BLaER1 treated with 17β-estradiol and CSF1 and Interleukin-3, amounts not matched to agents 10 nM and 100 nM (cell line): ENCODE results near the gene LPP.

Source experiments
- H3K27ac ChIP-seq, 11 experiments: shearing (Covaris generic); formaldehyde crosslinking; 2 replicates each; pipeline ENCODE4 v1.8.1; 2022
- H3K27me3 ChIP-seq, 11 experiments: shearing (Covaris generic); formaldehyde crosslinking; 2 replicates each; pipeline ENCODE4 v1.8.1; 2022
- H3K36me3 ChIP-seq, 11 experiments: shearing (Covaris generic); formaldehyde crosslinking; 2 replicates each; pipeline ENCODE4 v1.8.1; 2022
- H3K4me1 ChIP-seq, 10 experiments: shearing (Covaris generic); formaldehyde crosslinking; 2 replicates each; pipeline ENCODE4 v1.8.1; 2022
- H3K4me2 ChIP-seq, 11 experiments: shearing (Covaris generic); formaldehyde crosslinking; 2 replicates each; pipeline ENCODE4 v1.8.1; 2022
- H3K4me3 ChIP-seq, 10 experiments: shearing (Covaris generic); formaldehyde crosslinking; 2 replicates each; pipeline ENCODE4 v1.8.1; 2022
- H3K9ac ChIP-seq, 11 experiments: shearing (Covaris generic); formaldehyde crosslinking; 2 replicates each; pipeline ENCODE4 v1.8.1; 2022
- H3K9me3 ChIP-seq, 11 experiments: shearing (Covaris generic); formaldehyde crosslinking; replicated peaks in 1 of 11; 2 replicates each; pipeline ENCODE4 v1.8.1; 2022
- H4K20me1 ChIP-seq, 11 experiments: shearing (Covaris generic); formaldehyde crosslinking; 2 replicates each; pipeline ENCODE4 v1.8.1; 2022
- Cebpa-rat ChIP-seq, 11 experiments: shearing (Covaris generic); IDR thresholded peaks; 2 replicates each; pipeline ENCODE4 v1.8.1; 2022

Gene LPP

DNA sequence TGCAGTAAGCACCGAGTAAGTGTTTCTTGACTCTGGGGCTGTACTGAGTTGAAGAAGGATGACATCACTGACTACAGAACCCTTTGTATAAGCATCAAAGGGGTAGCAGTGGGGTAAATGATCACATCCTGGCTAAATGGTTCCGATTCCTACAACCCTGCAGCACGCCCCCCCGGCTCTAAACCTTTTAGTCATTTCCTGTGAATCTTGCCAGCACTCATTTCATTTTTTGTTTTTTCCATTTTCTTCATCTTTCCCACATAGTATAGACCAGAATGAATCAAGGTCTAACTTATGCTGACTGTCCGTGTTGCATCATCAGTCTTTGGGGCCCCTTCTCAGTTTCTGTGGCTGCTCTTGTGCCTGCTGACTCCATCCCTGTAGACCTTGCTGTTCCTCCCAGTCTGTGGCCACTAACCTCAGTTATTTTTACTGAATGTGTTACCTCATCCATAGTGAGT is 634.7 kb downstream of the LPP start:
- H3K4me3 ChIP-seq, result no peak overlapping the region
- H4K20me1 ChIP-seq, result no peaks in the 10 kb centered on the region
- peak in 6 of 11 experiments; percentile 14 to 90 (median 62); a peak in 6 of 22 replicates for TF ChIP-seq Cebpa-rat (IDR thresholded peaks at IDR 0.05)
- no peaks in the 10 kb centered on the region for H3K27me3 ChIP-seq
- 0 out of 22 replicates have a peak, but pooled peaks cover 0 to under 1% (median 0%) of the 10 kb centered on the region in 11 experiments for H3K9me3 ChIP-seq
- H3K4me1 ChIP-seq, result peaks cover 0 to 81% (median 7%) of the 10 kb centered on the region in 10 experiments; a peak in 13 of 20 replicates
- H3K4me2 ChIP-seq, result peak overlapping the region in 5 of 11 experiments; percentile 35 to 78 (median 75); a peak in 10 of 22 replicates
- H3K36me3 ChIP-seq, result no peaks in the 10 kb centered on the region
- peak overlapping the region in 5 of 11 experiments; percentile 36 to 94 (median 68); a peak in 9 of 22 replicates for H3K27ac ChIP-seq
- peak overlapping the region in 2 of 11 experiments; percentile 65 to 77; a peak in 5 of 22 replicates for H3K9ac ChIP-seq

- Histone ChIP-seq H3K4me1 (peaks cover 0 to 86% (median 7%) of the 10 kb centered on the region in 10 experiments; a peak in 13 of 20 replicates), H3K4me3 (no peak overlapping the region), H3K9ac (peak overlapping the region in 3 of 11 experiments; percentile 49 to 77 (median 65); a peak in 5 of 22 replicates), H3K9me3 (no peaks in the 10 kb centered on the region; a peak in 1 of 22 replicates), H3K36me3 (0 out of 22 replicates have a peak, but pooled peaks cover 0 to under 1% (median 0%) of the 10 kb centered on the region in 11 experiments), H3K27me3 (no peaks in the 10 kb centered on the region), H4K20me1 (no peaks in the 10 kb centered on the region), H3K27ac (peak overlapping the region in 6 of 11 experiments; percentile 18 to 94 (median 66); a peak in 9 of 22 replicates), H3K4me2 (peak overlapping the region in 5 of 11 experiments; percentile 35 to 78 (median 75); a peak in 7 of 22 replicates)
- no peak for TF ChIP-seq Cebpa-rat (IDR thresholded peaks at IDR 0.05)
Measured at GRCh38 chr3:188789251-188789650, 635.3 kb downstream of the LPP start.

- H3K27ac ChIP-seq, result peak overlapping the region in 3 of 11 experiments; percentile 54 to 94 (median 92); a peak in 5 of 22 replicates
- peaks cover 0 to 11% (median 0%) of the 10 kb centered on the region in 11 experiments; a peak in 2 of 22 replicates for H3K9me3 ChIP-seq
- H3K4me2 ChIP-seq, result peak overlapping the region in 3 of 11 experiments; percentile 69 to 78 (median 75); a peak in 6 of 22 replicates
- no peak overlapping the region for H3K9ac ChIP-seq
- H3K36me3 ChIP-seq, result 0 out of 22 replicates have a peak, but pooled peaks cover 0 to 4% (median 0%) of the 10 kb centered on the region in 11 experiments
- no peak for TF ChIP-seq Cebpa-rat (IDR thresholded peaks at IDR 0.05)
- H4K20me1 ChIP-seq, result no peaks in the 10 kb centered on the region
- no peak overlapping the region for H3K4me3 ChIP-seq
- peaks cover 6 to 97% (median 20%) of the 10 kb centered on the region in 10 experiments; a peak in 19 of 20 replicates for H3K4me1 ChIP-seq
- no peaks in the 10 kb centered on the region for H3K27me3 ChIP-seq
Measured at GRCh38 chr3:188791311-188791710, 637.4 kb downstream of the LPP start.

DNA sequence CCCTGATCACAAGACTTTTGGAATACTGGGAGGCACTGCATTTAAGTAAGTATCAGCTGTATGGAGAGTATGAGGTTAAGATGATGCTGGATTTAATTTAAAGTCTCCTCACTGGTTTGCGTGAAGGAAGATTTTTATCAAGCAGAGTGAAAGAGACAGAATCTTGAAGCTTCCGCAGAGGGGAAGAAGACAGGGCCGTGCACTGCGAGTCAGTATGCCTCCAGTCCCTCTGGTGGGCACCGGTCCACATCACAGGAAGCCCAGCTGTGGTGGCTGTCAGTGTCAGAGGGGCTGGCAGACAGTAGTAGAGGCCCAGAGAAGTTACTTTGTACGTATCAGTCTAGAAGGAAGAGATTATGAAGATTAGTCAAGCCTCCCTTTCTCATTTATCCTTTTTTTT is 638.8 kb downstream of the LPP start:
- H3K9me3 ChIP-seq, result peaks cover 0 to 11% (median 0%) of the 10 kb centered on the region in 11 experiments; a peak in 2 of 22 replicates
- H3K36me3 ChIP-seq, result 0 out of 22 replicates have a peak, but pooled peaks cover 0 to 4% (median 0%) of the 10 kb centered on the region in 11 experiments
- no peak for TF ChIP-seq Cebpa-rat (IDR thresholded peaks at IDR 0.05)
- no peaks in the 10 kb centered on the region for H3K27me3 ChIP-seq
- H4K20me1 ChIP-seq, result no peaks in the 10 kb centered on the region
- H3K4me1 ChIP-seq, result peaks cover 12 to 98% (median 32%) of the 10 kb centered on the region in 10 experiments; a peak in 19 of 20 replicates
- peak overlapping the region in 4 of 11 experiments; percentile 5 to 94 (median 73); a peak in 8 of 22 replicates for H3K27ac ChIP-seq
- H3K4me3 ChIP-seq, result no peak overlapping the region
- H3K4me2 ChIP-seq, result peak overlapping the region in 3 of 11 experiments; percentile 69 to 78 (median 75); a peak in 6 of 22 replicates
- peak overlapping the region in 3 of 11 experiments; percentile 3 to 54 (median 54); a peak in 5 of 22 replicates for H3K9ac ChIP-seq

DNA sequence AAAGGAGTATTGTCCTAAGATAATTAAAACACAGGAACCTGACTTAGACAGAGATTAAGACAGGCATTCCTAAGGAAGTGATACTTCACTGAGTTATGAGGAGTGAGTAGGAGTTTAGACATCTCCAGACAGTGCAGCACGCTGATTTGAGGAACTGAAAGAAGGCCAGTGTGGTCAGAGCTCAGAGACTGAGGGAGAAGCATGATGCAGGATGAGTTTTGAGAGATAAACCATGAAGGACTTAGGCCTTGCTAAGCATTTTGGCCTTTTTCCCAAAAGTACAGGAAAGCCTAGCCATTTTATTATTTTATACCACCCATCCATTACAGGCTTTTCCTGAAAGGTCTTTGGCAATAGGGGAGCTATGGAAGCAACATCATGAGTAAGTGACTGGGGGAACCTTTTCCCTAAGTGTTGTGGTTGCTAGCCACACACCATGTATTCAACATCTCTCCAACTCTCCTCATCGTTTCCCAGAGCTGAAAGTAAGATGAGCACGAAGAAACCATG is 642.2 kb downstream of the LPP start:
- H3K9ac ChIP-seq, result peak overlapping the region in 6 of 11 experiments; percentile 10 to 76 (median 50); a peak in 9 of 22 replicates
- TF ChIP-seq Cebpa-rat (IDR thresholded peaks at IDR 0.05), result no peak
- no peak overlapping the region for H3K4me3 ChIP-seq
- H3K27me3 ChIP-seq, result no peaks in the 10 kb centered on the region
- no peaks in the 10 kb centered on the region for H4K20me1 ChIP-seq
- H3K9me3 ChIP-seq, result peaks cover 0 to 11% (median 0%) of the 10 kb centered on the region in 11 experiments; a peak in 2 of 22 replicates
- H3K4me2 ChIP-seq, result peak overlapping the region; percentile 1 to 78 (median 56); a peak in 18 of 22 replicates
- peaks cover 10 to 92% (median 24%) of the 10 kb centered on the region in 10 experiments; a peak in 19 of 20 replicates for H3K4me1 ChIP-seq
- peak overlapping the region in 8 of 11 experiments; percentile 18 to 94 (median 73); a peak in 13 of 22 replicates for H3K27ac ChIP-seq
- H3K36me3 ChIP-seq, result 0 out of 22 replicates have a peak, but pooled peaks cover 0 to 4% (median 0%) of the 10 kb centered on the region in 11 experiments

GRCh38 chr3:188797045-188797444 is 643.1 kb downstream of the LPP start:
- Histone ChIP-seq H4K20me1 (no peaks in the 10 kb centered on the region), H3K4me3 (no peak overlapping the region), H3K27me3 (no peaks in the 10 kb centered on the region), H3K4me1 (peaks cover 10 to 83% (median 24%) of the 10 kb centered on the region in 10 experiments; a peak in 19 of 20 replicates), H3K27ac (peak overlapping the region in 6 of 11 experiments; percentile 51 to 94 (median 78); a peak in 12 of 22 replicates), H3K4me2 (peak overlapping the region in 6 of 11 experiments; percentile 56 to 78 (median 70); a peak in 12 of 22 replicates), H3K36me3 (0 out of 22 replicates have a peak, but pooled peaks cover 0 to 4% (median 0%) of the 10 kb centered on the region in 11 experiments), H3K9ac (peak overlapping the region in 4 of 11 experiments; percentile 43 to 76 (median 62); a peak in 6 of 22 replicates), H3K9me3 (peaks cover 0 to 11% (median 0%) of the 10 kb centered on the region in 11 experiments; a peak in 2 of 22 replicates)
- no peak for TF ChIP-seq Cebpa-rat (IDR thresholded peaks at IDR 0.05)

- Histone ChIP-seq H3K9ac (peak overlapping the region in 3 of 11 experiments; percentile 5 to 54 (median 34); a peak in 5 of 22 replicates), H3K27me3 (no peaks in the 10 kb centered on the region), H3K4me3 (no peak overlapping the region), H3K4me2 (peak overlapping the region in 3 of 11 experiments; percentile 64 to 78 (median 69); a peak in 6 of 22 replicates), H3K9me3 (peaks cover 0 to 11% (median 0%) of the 10 kb centered on the region in 11 experiments; a peak in 2 of 22 replicates), H4K20me1 (no peaks in the 10 kb centered on the region), H3K36me3 (0 out of 22 replicates have a peak, but pooled peaks cover 0 to 4% (median 0%) of the 10 kb centered on the region in 11 experiments), H3K27ac (peak overlapping the region in 3 of 11 experiments; percentile 72 to 94 (median 92); a peak in 6 of 22 replicates), H3K4me1 (peaks cover 10 to 67% (median 24%) of the 10 kb centered on the region in 10 experiments; a peak in 19 of 20 replicates)
- no peak for TF ChIP-seq Cebpa-rat (IDR thresholded peaks at IDR 0.05)
Measured at GRCh38 chr3:188798556-188799145, 644.7 kb downstream of the LPP start.

- Histone ChIP-seq H3K4me3 (no peak overlapping the region), H3K36me3 (no peaks in the 10 kb centered on the region), H3K9me3 (peaks cover 0 to 8% (median 0%) of the 10 kb centered on the region in 11 experiments; a peak in 6 of 22 replicates), H3K27me3 (no peaks in the 10 kb centered on the region), H3K4me1 (peaks cover 3 to 58% (median 11%) of the 10 kb centered on the region in 10 experiments; a peak in 19 of 20 replicates), H4K20me1 (no peaks in the 10 kb centered on the region), H3K4me2 (no peak overlapping the region), H3K9ac (no peak overlapping the region), H3K27ac (no peak overlapping the region)
- no peak for TF ChIP-seq Cebpa-rat (IDR thresholded peaks at IDR 0.05)
Measured at GRCh38 chr3:188801393-188801792, 647.4 kb downstream of the LPP start.
